CD14-positive monocyte (primary cell): ENCODE data around the gene AXIN1. TPM values are rescaled to one million over a fixed set of nuclear protein-coding genes. Genes with fewer than 3 reads are reported as not detected.

ENCODE experiments used
- DNase-seq, 3 donors: peaks; one replicate each; pipeline ENCODE4 v3.0.0-alpha.2; 2011 to 2022
- H2AFZ ChIP-seq: 2 replicates; pipeline ENCODE4 v1.6.0; 2012; ENCODE audit warnings: mild to moderate bottlenecking, low read depth, low read length, inconsistent platforms; ENCODE audit not compliant: insufficient read depth, poor library complexity, severe bottlenecking
- H3K27ac ChIP-seq, 2 donors: 1 replicate in 1 of 2; 2 replicates in 1 of 2; pipeline ENCODE4 v1.5.1; 2012 to 2013; ENCODE audit warnings: low read length in 2 of 2, control low read depth in 1 of 2, inconsistent platforms in 1 of 2, low read depth in 1 of 2, mild to moderate bottlenecking in 1 of 2
- H3K27me3 ChIP-seq, 2 donors: one replicate each; pipeline versions ENCODE4 v1.6.0 to v1.6.1; 2011 to 2013; ENCODE audit warnings: low read length in 2 of 2; ENCODE audit not compliant: control insufficient read depth in 2 of 2, insufficient read depth in 2 of 2
- H3K36me3 ChIP-seq, 2 donors: replicated peaks in 1 of 2; 1 replicate in 1 of 2; 2 replicates in 1 of 2; pipeline versions ENCODE4 v1.5.1 to v1.6.1; 2012 to 2013; ENCODE audit warnings: low read length in 2 of 2, control low read depth in 1 of 2, inconsistent platforms in 1 of 2, mild to moderate bottlenecking in 1 of 2; ENCODE audit not compliant: insufficient read depth in 2 of 2, control insufficient read depth in 1 of 2
- H3K4me1 ChIP-seq, 2 donors: 1 replicate in 1 of 2; 2 replicates in 1 of 2; pipeline versions ENCODE4 v1.5.1 to v1.6.1; 2012 to 2013; ENCODE audit warnings: low read length in 2 of 2, control low read depth in 1 of 2, inconsistent platforms in 1 of 2, mild to moderate bottlenecking in 1 of 2, moderate library complexity in 1 of 2; ENCODE audit not compliant: insufficient read depth in 2 of 2, control insufficient read depth in 1 of 2
- H3K4me2 ChIP-seq: replicated peaks from 2 replicates; pipeline ENCODE3; 2012; ENCODE audit warnings: low read length, moderate library complexity, mild to moderate bottlenecking; ENCODE audit not compliant: poor library complexity, severe bottlenecking; ENCODE audit errors: extremely low read depth
- H3K4me3 ChIP-seq, 3 experiments: fragments of 200-600 bp in 1 of 3; sonication (generic) in 1 of 3; replicated peaks in 1 of 3; 1 replicate in 2 of 3; 2 replicates in 1 of 3; pipeline ENCODE4 v1.5.1; 2011 to 2013; ENCODE audit warnings: low read length in 3 of 3, mild to moderate bottlenecking in 3 of 3, control low read depth in 2 of 3, low read depth in 2 of 3, inconsistent platforms in 1 of 3, moderate library complexity in 1 of 3
- H3K79me2 ChIP-seq: 2 replicates; pipeline ENCODE4 v1.6.0; 2012; ENCODE audit warnings: mild to moderate bottlenecking, control low read depth, inconsistent platforms, low read length, moderate library complexity; ENCODE audit not compliant: insufficient read depth
- H3K9ac ChIP-seq: 2 replicates; pipeline ENCODE4 v1.6.0; 2017; ENCODE audit warnings: low read length, mild to moderate bottlenecking; ENCODE audit not compliant: insufficient read depth, poor library complexity, severe bottlenecking
- H3K9me3 ChIP-seq, 2 donors: replicated peaks in 1 of 2; 1 replicate in 1 of 2; 2 replicates in 1 of 2; pipeline versions ENCODE4 v1.5.1 to v1.6.1; 2012 to 2013; ENCODE audit warnings: low read length in 2 of 2, control low read depth in 1 of 2; ENCODE audit not compliant: control insufficient read depth in 1 of 2, insufficient read depth in 1 of 2
- H4K20me1 ChIP-seq: 2 replicates; pipeline ENCODE4 v1.6.0; 2012; ENCODE audit warnings: mild to moderate bottlenecking, low read length, control low read depth, moderate library complexity; ENCODE audit not compliant: insufficient read depth
- H3K27ac Mint-ChIP-seq, 7 donors: one replicate each; pipeline ENCODE4 v1.8.0; 2020; ENCODE audit warnings: mild to moderate bottlenecking in 7 of 7, mixed read lengths in 7 of 7, moderate library complexity in 6 of 7, inconsistent platforms in 2 of 7
- H3K27me3 Mint-ChIP-seq, 3 donors: one replicate each; pipeline ENCODE4 v1.8.0; 2021 to 2022; ENCODE audit warnings: low read depth in 3 of 3, mild to moderate bottlenecking in 3 of 3, mixed read lengths in 3 of 3, moderate library complexity in 3 of 3, inconsistent platforms in 1 of 3
- H3K36me3 Mint-ChIP-seq, 2 donors: one replicate each; pipeline ENCODE4 v1.8.0; 2020; ENCODE audit warnings: mixed read lengths in 2 of 2, inconsistent platforms in 1 of 2, mild to moderate bottlenecking in 1 of 2
- H3K4me1 Mint-ChIP-seq: one replicate; pipeline ENCODE4 v1.8.0; 2020; ENCODE audit warnings: mild to moderate bottlenecking, mixed read lengths
- H3K4me3 Mint-ChIP-seq, 2 donors: one replicate each; pipeline ENCODE4 v1.8.0; 2020; ENCODE audit warnings: mild to moderate bottlenecking in 2 of 2, mixed read lengths in 2 of 2, moderate library complexity in 1 of 2
- H3K9me3 Mint-ChIP-seq, 7 donors: one replicate each; pipeline ENCODE4 v1.8.0; 2020 to 2022; ENCODE audit warnings: mixed read lengths in 7 of 7, mild to moderate bottlenecking in 6 of 7, moderate library complexity in 6 of 7, inconsistent platforms in 2 of 7
- CTCF ChIP-seq: fragments of 200-600 bp; IDR thresholded peaks from one replicate; pipeline ENCODE4 v1.8.0; 2022; ENCODE audit warnings: antibody characterized with exemption, mild to moderate bottlenecking
- WGBS: methylation state at CpG from one replicate; pipeline ENCODE4 v1.1.5; 2013; ENCODE audit warnings: missing lambda C conversion rate; ENCODE audit not compliant: insufficient coverage; 5-methylcytosine and 5-hydroxymethylcytosine counted together
- intact Hi-C, 2 donors: fragments of 100-400 bp; cut with micrococcal nuclease; formaldehyde crosslinking; loops; one replicate each; pipeline versions ENCODE4 v1.15.0 to v1.15.1; 2023
- polyA plus RNA-seq, 3 donors: library from polyadenylated mRNA; depleted of rRNA in 1 of 3; unstranded in 2 of 3; stranded (reverse) in 1 of 3; fragments of 300-500 nt in 2 of 3; fragments of >200 nt in 1 of 3; fragmentation: Illumina TruSeq in 2 of 3; gene quantifications; 1 replicate in 2 of 3; 2 replicates in 1 of 3; pipeline ENCODE4 v1.2.3, GENCODE V29; 2012 to 2021

AXIN1 gene
- polyA plus RNA-seq, 3 donors: 0.30 to 20.9 (median 0.74) TPM

DNA sequence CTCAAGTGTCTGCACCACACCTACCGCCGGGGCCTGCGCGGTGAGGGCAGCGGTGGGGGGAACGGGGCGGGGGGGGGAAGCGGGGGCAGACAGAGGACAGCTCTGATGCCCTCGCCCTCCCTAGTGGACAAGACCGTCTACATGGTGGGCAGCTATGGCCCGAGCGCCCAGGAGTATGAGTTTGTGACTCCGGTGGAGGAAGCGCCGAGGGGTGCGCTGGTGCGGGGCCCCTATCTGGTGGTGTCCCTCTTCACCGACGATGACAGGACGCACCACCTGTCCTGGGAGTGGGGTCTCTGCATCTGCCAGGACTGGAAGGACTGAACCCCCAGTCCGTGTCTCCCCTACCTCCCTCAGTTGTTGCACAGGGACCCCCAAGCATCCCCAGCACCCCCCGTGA, 70.0 kb downstream of the AXIN1 start:
- no peak overlapping the region for H3K9ac ChIP-seq
- no peak overlapping the region for H3K4me3 ChIP-seq
- H3K27me3 Mint-ChIP-seq: peaks cover 26 to 45% (median 41%) of the 10 kb centered on the region in 3 donors
- 96% methylated on average over 18 of the region's 22 CpGs for WGBS
- H2AFZ ChIP-seq: no peak overlapping the region
- no peaks in the 10 kb centered on the region for H3K4me1 Mint-ChIP-seq
- no peak overlapping the region for H3K4me3 Mint-ChIP-seq
- no peaks in the 10 kb centered on the region for H4K20me1 ChIP-seq
- H3K27ac ChIP-seq: no peak overlapping the region
- TF ChIP-seq CTCF: no peak
- H3K36me3 Mint-ChIP-seq: peaks cover 9 to 13% of the 10 kb centered on the region in 2 donors
- no peaks in the 10 kb centered on the region for H3K79me2 ChIP-seq
- peaks cover 12 to 13% of the 10 kb centered on the region in 2 donors for H3K36me3 ChIP-seq
- DNase-seq: no peak
- no peak overlapping the region for H3K27ac Mint-ChIP-seq
- peaks cover 2 to 21% (median 8%) of the 10 kb centered on the region in 7 donors for H3K9me3 Mint-ChIP-seq
- H3K4me2 ChIP-seq: no peak overlapping the region
- peaks cover 12 to 25% of the 10 kb centered on the region in 2 donors for H3K9me3 ChIP-seq
- intact Hi-C loops: no loop called here
- H3K27me3 ChIP-seq: peaks cover 9 to 35% of the 10 kb centered on the region in 2 donors
- no peaks in the 10 kb centered on the region for H3K4me1 ChIP-seq

GRCh38 chr16:281660-282255, 70.8 kb downstream of the AXIN1 start:
- no peak overlapping the region for H3K9ac ChIP-seq
- H3K9me3 Mint-ChIP-seq: peaks cover 2 to 18% (median 8%) of the 10 kb centered on the region in 7 donors
- H3K4me2 ChIP-seq: no peak overlapping the region
- peaks cover 7 to 17% of the 10 kb centered on the region in 2 donors for H3K9me3 ChIP-seq
- H3K27ac Mint-ChIP-seq: no peak overlapping the region
- H3K4me1 Mint-ChIP-seq: no peaks in the 10 kb centered on the region
- WGBS: 80% methylated on average over 22 of the region's 25 CpGs
- H4K20me1 ChIP-seq: no peaks in the 10 kb centered on the region
- no peak for DNase-seq
- H3K4me3 ChIP-seq: no peak overlapping the region
- no peaks in the 10 kb centered on the region for H3K4me1 ChIP-seq
- intact Hi-C loops: no loop called here
- peaks cover 3 to 6% of the 10 kb centered on the region in 2 donors for H3K36me3 Mint-ChIP-seq
- H3K36me3 ChIP-seq: peaks cover 5 to 6% of the 10 kb centered on the region in 2 donors
- no peak for TF ChIP-seq CTCF
- no peak overlapping the region for H2AFZ ChIP-seq
- H3K4me3 Mint-ChIP-seq: no peak overlapping the region
- peaks cover 32 to 53% (median 48%) of the 10 kb centered on the region in 3 donors for H3K27me3 Mint-ChIP-seq
- no peak overlapping the region for H3K27ac ChIP-seq
- H3K27me3 ChIP-seq: peaks cover 9 to 38% of the 10 kb centered on the region in 2 donors
- no peaks in the 10 kb centered on the region for H3K79me2 ChIP-seq
